ENCODE results near the gene MYLK. TPM values are rescaled to one million over a fixed set of nuclear protein-coding genes. Genes with fewer than 3 reads are reported as not detected.

Gene MYLK
- total and polyA plus RNA-seq, 9 of the 15 experiments (the other 6 are each of a cell fraction or from before 2014, with no cell fraction given), result 0.11 to 0.53 (median 0.18) TPM; not detected in 2

GRCh38 chr3:123696808-123697207 is 187.3 kb downstream of the MYLK start:
- intact Hi-C loops (cut with micrococcal nuclease) (no loop called here), in situ Hi-C loops (cut with MboI) (no loop called here)
- Histone ChIP-seq H3K9me3 (replicated peaks; ENCODE audit: control insufficient read depth, insufficient read depth, low read depth, low read length) (no peaks in the 10 kb centered on the region), H3K4me1 (replicated peaks in 1 of 2; ENCODE audit: control insufficient read depth in 2 of 2, insufficient read depth in 2 of 2, low read length in 2 of 2) (no peaks in the 10 kb centered on the region), H4K20me1 (replicated peaks; ENCODE audit: control insufficient read depth, insufficient read depth, low read length) (no peaks in the 10 kb centered on the region), H3K27me3 (ENCODE audit: control insufficient read depth in 2 of 2, insufficient read depth in 2 of 2, low read length in 2 of 2) (peaks cover 0 to 41% of the 10 kb centered on the region in 2 experiments; a peak in 3 of 5 replicates), H3K9me1 (ENCODE audit: control insufficient read depth, insufficient read depth, low read length) (no peaks in the 10 kb centered on the region), H3K4me3 (no peak overlapping the region), H3K4me2 (ENCODE audit: insufficient read depth, low read length) (no peak overlapping the region), H3K79me2 (ENCODE audit: control insufficient read depth, insufficient read depth, low read length) (no peaks in the 10 kb centered on the region), H3K36me3 (ENCODE audit: control insufficient read depth, insufficient read depth, low read length) (no peaks in the 10 kb centered on the region), H3K9ac (ENCODE audit: insufficient read depth in 1 of 2, low read depth in 2 of 2, low read length in 2 of 2) (no peak overlapping the region), H3K27ac (ENCODE audit: extremely low read depth, low read depth, low read length) (no peak overlapping the region), H2AFZ (ENCODE audit: low read depth, low read length) (no peak overlapping the region)
- ATAC-seq (no peak), DNase-seq (ENCODE audit: extremely low read depth in 1 of 4, low spot score in 3 of 4) (no peak), FAIRE-seq (no peak)
- WGBS (ENCODE audit: insufficient coverage, low coverage, missing lambda C conversion rate), result 0% methylated on average over 6 of the region's 6 CpGs
- no TSS peak for BruUV-seq (replicated peaks)
- CTCF ChIA-PET (ENCODE audit: low intra/inter-chr PET ratio), result no interaction called here
- POLR2A ChIA-PET, result no interaction called here
- no peak for TF ChIP-seq TCF15 (CRISPR knock-in tag; IDR thresholded peaks at IDR 0.05)
- TF ChIP-seq ARID1B (IDR thresholded peaks at IDR 0.05), result no peak
- TF ChIP-seq ARNT (IDR thresholded peaks at IDR 0.05), result no peak
- no peak for TF ChIP-seq GABPA (tag; conservative IDR thresholded peaks at IDR 0.05; ENCODE audit: low read depth)
- TF ChIP-seq, protein P1, sequence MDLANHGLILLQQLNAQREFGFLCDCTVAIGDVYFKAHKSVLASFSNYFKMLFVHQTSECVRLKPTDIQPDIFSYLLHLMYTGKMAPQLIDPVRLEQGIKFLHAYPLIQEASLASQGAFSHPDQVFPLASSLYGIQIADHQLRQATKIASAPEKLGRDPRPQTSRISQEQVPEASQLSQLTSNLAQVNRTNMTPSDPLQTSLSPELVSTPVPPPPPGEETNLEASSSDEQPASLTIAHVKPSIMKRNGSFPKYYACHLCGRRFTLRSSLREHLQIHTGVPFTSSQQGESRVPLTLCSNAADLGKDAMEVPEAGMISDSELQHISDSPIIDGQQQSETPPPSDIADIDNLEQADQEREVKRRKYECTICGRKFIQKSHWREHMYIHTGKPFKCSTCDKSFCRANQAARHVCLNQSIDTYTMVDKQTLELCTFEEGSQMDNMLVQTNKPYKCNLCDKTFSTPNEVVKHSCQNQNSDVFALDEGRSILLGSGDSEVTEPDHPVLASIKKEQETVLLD (IDR thresholded peaks at IDR 0.05), result no peak
- TF ChIP-seq ZNF518B (CRISPR knock-in tag; IDR thresholded peaks at IDR 0.05), result no peak
- TF ChIP-seq GTF2F1 (IDR thresholded peaks at IDR 0.05; ENCODE audit: low read depth, low read length), result no peak
- TF ChIP-seq, protein P2, sequence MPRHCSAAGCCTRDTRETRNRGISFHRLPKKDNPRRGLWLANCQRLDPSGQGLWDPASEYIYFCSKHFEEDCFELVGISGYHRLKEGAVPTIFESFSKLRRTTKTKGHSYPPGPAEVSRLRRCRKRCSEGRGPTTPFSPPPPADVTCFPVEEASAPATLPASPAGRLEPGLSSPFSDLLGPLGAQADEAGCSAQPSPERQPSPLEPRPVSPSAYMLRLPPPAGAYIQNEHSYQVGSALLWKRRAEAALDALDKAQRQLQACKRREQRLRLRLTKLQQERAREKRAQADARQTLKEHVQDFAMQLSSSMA (CRISPR knock-in tag; IDR thresholded peaks at IDR 0.05), result no peak
- TF ChIP-seq ZBTB9 (CRISPR knock-in tag; IDR thresholded peaks at IDR 0.05), result no peak
- no peak for TF ChIP-seq CTCF (IDR thresholded peaks at IDR 0.05 in 2 of 3, conservative IDR thresholded peaks at IDR 0.05 in 1 of 3; ENCODE audit: insufficient read depth in 2 of 3, low read depth in 1 of 3, low read length in 3 of 3)
- TF ChIP-seq RNF2 (IDR thresholded peaks at IDR 0.05), result no peak
- no peak for TF ChIP-seq TCF7 (IDR thresholded peaks at IDR 0.05; ENCODE audit: borderline replicate concordance)
- TF ChIP-seq MXD1 (CRISPR knock-in tag; IDR thresholded peaks at IDR 0.05; ENCODE audit: borderline replicate concordance, poor library complexity, severe bottlenecking), result no peak

All from K562 (cell line).